SK-N-SH treated with all-trans-retinoic acid at 6 μM for 48 hours (cell line): Measurements from ENCODE around the gene ISLR.

ENCODE experiments used
- ATAC-seq: fragments of 200-7000 bp; cut with Tn5 transposase; 3 replicates; pipeline ENCODE4 v1.9.1; 2020; ENCODE audit warnings: mild to moderate bottlenecking, moderate library complexity
- ARNTL ChIP-seq: fragments of 450-650 bp; formaldehyde crosslinking; IDR thresholded peaks from 2 replicates; pipeline ENCODE4 v1.5.0; 2020; ENCODE audit warnings: low read depth, mild to moderate bottlenecking, moderate library complexity, borderline replicate concordance
- BACH2 ChIP-seq: fragments of 250-450 bp; sonication (Bioruptor Pico); IDR thresholded peaks from 2 replicates; pipeline ENCODE4 v1.9.0; 2021; ENCODE audit warnings: mild to moderate bottlenecking, borderline replicate concordance
- GLIS3 ChIP-seq: fragments of 250-450 bp; sonication (Bioruptor Pico); IDR thresholded peaks from 2 replicates; pipeline ENCODE4 v1.5.0; 2020; ENCODE audit warnings: mild to moderate bottlenecking, moderate library complexity
- ISL1 ChIP-seq: fragments of 250-450 bp; sonication (Bioruptor Pico); IDR thresholded peaks from 2 replicates; pipeline ENCODE4 v2.1.2; 2022; ENCODE audit warnings: mild to moderate bottlenecking, moderate library complexity
- OSR1 ChIP-seq: fragments of 250-450 bp; sonication (Bioruptor Pico); IDR thresholded peaks from 2 replicates; pipeline ENCODE4 v1.8.0; 2022; ENCODE audit warnings: moderate library complexity, mild to moderate bottlenecking, inconsistent platforms
- RARB ChIP-seq: fragments of 250-450 bp; sonication (Bioruptor Pico); IDR thresholded peaks from 2 replicates; pipeline ENCODE4 v1.8.0; 2021; ENCODE audit warnings: mild to moderate bottlenecking, moderate library complexity
- SNAI2 ChIP-seq: fragments of 250-450 bp; sonication (Bioruptor Pico); IDR thresholded peaks from 2 replicates; pipeline ENCODE4 v1.5.0; 2020; ENCODE audit warnings: mild to moderate bottlenecking, moderate library complexity
- ZFP3 ChIP-seq: fragments of 250-450 bp; sonication (Bioruptor Pico); IDR thresholded peaks from 2 replicates; pipeline ENCODE4 v1.5.0; 2020; ENCODE audit warnings: mild to moderate bottlenecking, moderate library complexity
- ZNF565 ChIP-seq: fragments of 450-650 bp; formaldehyde crosslinking; conservative IDR thresholded peaks from 2 replicates; pipeline ENCODE4 v1.5.0; 2020; ENCODE audit warnings: low read depth, mild to moderate bottlenecking, moderate library complexity
- ZNF70 ChIP-seq: fragments of 450-650 bp; formaldehyde crosslinking; IDR thresholded peaks from 2 replicates; pipeline ENCODE4 v1.5.0; 2020; ENCODE audit warnings: mild to moderate bottlenecking, moderate library complexity
- ZNF8 ChIP-seq: fragments of 450-650 bp; formaldehyde crosslinking; IDR thresholded peaks from 2 replicates; pipeline ENCODE4 v1.5.0; 2020; ENCODE audit warnings: mild to moderate bottlenecking, moderate library complexity
- TF ChIP-seq, protein P1 (sequence below): fragments of 250-450 bp; sonication (Bioruptor Pico); IDR thresholded peaks from 2 replicates; pipeline ENCODE4 v1.5.0; 2020; ENCODE audit warnings: mild to moderate bottlenecking, moderate library complexity
- TF ChIP-seq, protein P2 (sequence below): fragments of 250-450 bp; sonication (Bioruptor Pico); IDR thresholded peaks from 2 replicates; pipeline ENCODE4 v1.5.1; 2020; ENCODE audit warnings: low read depth, mild to moderate bottlenecking, moderate library complexity
- TF ChIP-seq, protein P3 (sequence below): fragments of 250-450 bp; sonication (Bioruptor Pico); IDR thresholded peaks from 2 replicates; pipeline ENCODE4 v1.8.0; 2021; ENCODE audit warnings: low read depth, mild to moderate bottlenecking, moderate library complexity, borderline replicate concordance
- TF ChIP-seq, protein P4 (sequence below): fragments of 250-450 bp; sonication (Bioruptor Pico); IDR thresholded peaks from 2 replicates; pipeline ENCODE4 v1.5.1; 2021; ENCODE audit warnings: mild to moderate bottlenecking, moderate library complexity

The ISLR gene

DNA sequence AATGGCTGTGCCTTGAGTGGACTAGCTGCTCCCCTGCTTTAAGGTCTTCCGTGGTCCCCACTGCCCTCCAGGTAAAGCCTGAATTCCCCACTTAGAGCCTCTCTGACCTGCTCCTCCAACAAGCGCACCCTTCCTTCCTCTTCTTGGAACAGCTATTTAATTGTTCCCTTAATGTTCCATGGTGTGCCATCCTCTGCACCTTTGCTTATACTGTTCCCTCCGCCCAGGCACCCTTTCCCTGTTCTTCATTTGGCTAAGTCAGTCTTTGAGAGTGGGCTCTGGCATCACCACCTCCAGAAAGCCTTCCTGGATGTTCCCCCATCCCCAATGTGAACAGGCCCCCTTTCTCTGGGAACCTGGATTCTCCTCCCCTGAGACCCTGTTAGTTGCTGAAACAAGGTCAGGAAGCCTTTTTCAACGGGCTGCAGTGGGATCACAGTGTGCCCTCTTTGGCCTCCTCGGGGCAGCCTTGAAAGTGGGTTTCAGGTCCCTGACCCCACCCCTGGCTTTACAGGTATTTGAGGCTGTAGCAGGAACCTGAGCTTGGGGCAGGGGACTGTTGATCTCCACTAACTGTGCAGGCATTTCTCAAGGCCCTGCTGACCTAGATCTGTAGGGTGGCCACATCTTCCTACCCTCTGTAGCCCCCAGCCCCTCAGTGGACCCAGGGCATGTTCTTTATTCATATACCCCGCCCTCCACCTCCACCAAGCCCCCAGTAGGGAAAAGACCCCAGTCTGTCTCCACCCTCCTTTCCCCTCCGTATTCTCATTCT lies 5.0 kb downstream of the ISLR start (continued):
- TF ChIP-seq, protein P1, sequence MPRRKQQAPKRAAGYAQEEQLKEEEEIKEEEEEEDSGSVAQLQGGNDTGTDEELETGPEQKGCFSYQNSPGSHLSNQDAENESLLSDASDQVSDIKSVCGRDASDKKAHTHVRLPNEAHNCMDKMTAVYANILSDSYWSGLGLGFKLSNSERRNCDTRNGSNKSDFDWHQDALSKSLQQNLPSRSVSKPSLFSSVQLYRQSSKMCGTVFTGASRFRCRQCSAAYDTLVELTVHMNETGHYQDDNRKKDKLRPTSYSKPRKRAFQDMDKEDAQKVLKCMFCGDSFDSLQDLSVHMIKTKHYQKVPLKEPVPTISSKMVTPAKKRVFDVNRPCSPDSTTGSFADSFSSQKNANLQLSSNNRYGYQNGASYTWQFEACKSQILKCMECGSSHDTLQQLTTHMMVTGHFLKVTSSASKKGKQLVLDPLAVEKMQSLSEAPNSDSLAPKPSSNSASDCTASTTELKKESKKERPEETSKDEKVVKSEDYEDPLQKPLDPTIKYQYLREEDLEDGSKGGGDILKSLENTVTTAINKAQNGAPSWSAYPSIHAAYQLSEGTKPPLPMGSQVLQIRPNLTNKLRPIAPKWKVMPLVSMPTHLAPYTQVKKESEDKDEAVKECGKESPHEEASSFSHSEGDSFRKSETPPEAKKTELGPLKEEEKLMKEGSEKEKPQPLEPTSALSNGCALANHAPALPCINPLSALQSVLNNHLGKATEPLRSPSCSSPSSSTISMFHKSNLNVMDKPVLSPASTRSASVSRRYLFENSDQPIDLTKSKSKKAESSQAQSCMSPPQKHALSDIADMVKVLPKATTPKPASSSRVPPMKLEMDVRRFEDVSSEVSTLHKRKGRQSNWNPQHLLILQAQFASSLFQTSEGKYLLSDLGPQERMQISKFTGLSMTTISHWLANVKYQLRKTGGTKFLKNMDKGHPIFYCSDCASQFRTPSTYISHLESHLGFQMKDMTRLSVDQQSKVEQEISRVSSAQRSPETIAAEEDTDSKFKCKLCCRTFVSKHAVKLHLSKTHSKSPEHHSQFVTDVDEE: no peak
- TF ChIP-seq SNAI2 (CRISPR knock-in tag): no peak
- TF ChIP-seq, all 23 proteins: peak for 0

DNA sequence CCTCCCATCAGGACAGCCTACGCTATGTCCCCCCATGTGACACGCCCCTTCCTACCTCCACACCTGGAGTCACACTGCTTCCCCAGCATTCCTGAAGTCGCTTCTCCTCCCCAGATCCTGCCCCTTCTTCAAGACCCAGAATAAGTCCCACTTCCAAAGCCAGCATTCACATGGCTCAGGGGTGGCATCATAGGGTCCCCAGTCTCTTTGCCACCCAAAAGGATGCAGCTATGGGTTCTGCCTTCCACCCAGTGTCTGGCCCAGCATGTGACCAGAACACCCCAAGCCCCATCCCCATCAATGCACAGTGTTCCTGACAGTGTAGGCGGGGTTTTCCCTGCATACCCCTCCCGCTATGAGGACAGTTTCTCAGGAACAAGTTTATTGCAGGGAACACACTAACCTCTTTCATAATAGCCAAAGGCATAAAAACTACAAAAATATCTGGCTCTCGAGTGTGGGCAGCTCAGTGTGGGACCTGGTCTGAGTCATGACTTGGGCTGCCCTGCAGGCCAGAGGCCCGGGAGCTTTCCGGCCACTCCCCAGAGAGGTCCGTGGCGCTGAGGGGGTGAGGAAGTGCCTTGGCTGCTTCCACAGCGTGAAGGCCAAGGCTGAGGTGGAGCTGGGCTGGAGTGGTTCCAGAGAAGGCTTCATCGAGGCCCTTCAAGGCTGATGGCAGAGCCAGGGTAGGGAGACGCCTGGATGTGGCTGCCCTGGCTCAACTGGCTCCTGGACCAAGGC lies 5.8 kb downstream of the ISLR start:
- TF ChIP-seq ZFP3 (CRISPR knock-in tag) (0 out of 2 replicates have a peak, but pooled peaks have one; percentile 58), GLIS3 (CRISPR knock-in tag) (no peak), ISL1 (CRISPR knock-in tag) (no peak)
- TF ChIP-seq, protein P2, sequence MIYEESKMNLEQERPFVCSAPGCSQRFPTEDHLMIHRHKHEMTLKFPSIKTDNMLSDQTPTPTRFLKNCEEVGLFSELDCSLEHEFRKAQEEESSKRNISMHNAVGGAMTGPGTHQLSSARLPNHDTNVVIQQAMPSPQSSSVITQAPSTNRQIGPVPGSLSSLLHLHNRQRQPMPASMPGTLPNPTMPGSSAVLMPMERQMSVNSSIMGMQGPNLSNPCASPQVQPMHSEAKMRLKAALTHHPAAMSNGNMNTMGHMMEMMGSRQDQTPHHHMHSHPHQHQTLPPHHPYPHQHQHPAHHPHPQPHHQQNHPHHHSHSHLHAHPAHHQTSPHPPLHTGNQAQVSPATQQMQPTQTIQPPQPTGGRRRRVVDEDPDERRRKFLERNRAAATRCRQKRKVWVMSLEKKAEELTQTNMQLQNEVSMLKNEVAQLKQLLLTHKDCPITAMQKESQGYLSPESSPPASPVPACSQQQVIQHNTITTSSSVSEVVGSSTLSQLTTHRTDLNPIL (CRISPR knock-in tag): no peak
- ATAC-seq: peak; percentile 86

DNA sequence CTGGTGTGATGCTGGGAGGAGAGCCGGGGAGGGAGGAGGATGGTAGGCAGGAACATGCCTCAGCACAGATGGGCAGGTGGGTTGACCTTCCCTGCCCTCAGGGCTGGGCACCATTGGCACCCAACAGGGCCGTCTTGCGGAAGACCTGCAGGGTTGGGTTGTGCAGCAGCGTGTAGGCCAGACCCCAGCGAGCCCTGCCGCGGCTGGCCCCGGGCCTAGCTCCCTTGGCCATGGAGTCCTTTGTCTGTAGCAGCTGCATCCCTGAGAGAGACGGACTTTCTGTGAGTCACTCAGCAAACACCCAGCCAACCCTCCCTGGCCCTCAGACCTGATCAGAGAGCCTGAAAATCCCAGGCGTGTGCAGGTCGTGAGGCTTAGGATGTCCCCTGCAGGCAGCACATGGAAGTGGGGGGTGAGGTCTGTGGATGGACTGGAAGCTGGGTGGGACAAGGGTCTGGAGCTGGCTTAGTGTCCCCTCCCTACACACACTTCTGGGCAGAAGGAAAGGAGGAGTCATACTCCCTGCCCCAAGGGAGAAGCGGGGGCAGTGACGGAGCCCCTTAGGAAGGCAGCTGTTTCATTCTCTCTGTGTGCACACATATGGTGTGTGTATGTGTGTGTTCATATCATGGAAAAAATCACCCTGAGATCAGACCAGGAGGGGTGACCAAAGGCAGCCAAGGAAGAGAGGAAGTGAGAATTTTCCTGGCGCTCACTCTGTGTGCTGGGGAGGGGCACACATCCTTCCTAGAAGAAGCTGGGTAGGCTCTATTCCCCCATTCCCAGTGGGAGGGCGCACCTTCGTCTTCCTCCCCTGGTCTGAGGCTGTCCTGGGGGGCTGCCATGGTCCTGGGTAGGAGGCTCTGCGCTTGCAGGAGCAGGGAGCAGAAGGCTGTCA lies 6.7 kb downstream of the ISLR start:
- TF ChIP-seq GLIS3 (CRISPR knock-in tag): no peak
- TF ChIP-seq ARNTL (CRISPR knock-in tag): no peak
- TF ChIP-seq ZNF8 (CRISPR knock-in tag): no peak
- TF ChIP-seq BACH2: no peak
- TF ChIP-seq ZNF70 (CRISPR knock-in tag): no peak
- TF ChIP-seq SNAI2 (CRISPR knock-in tag): no peak
- TF ChIP-seq ISL1 (CRISPR knock-in tag): no peak
- TF ChIP-seq, protein P3, sequence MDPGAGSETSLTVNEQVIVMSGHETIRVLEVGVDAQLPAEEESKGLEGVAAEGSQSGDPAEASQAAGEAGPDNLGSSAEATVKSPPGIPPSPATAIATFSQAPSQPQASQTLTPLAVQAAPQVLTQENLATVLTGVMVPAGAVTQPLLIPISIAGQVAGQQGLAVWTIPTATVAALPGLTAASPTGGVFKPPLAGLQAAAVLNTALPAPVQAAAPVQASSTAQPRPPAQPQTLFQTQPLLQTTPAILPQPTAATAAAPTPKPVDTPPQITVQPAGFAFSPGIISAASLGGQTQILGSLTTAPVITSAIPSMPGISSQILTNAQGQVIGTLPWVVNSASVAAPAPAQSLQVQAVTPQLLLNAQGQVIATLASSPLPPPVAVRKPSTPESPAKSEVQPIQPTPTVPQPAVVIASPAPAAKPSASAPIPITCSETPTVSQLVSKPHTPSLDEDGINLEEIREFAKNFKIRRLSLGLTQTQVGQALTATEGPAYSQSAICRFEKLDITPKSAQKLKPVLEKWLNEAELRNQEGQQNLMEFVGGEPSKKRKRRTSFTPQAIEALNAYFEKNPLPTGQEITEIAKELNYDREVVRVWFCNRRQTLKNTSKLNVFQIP (CRISPR knock-in tag): no peak
- TF ChIP-seq ZNF565 (CRISPR knock-in tag): no peak
- TF ChIP-seq RARB (CRISPR knock-in tag): no peak
- TF ChIP-seq, protein P2 (CRISPR knock-in tag): no peak
- TF ChIP-seq OSR1: no peak
- no peak for TF ChIP-seq ZFP3 (CRISPR knock-in tag)
- TF ChIP-seq, protein P4, sequence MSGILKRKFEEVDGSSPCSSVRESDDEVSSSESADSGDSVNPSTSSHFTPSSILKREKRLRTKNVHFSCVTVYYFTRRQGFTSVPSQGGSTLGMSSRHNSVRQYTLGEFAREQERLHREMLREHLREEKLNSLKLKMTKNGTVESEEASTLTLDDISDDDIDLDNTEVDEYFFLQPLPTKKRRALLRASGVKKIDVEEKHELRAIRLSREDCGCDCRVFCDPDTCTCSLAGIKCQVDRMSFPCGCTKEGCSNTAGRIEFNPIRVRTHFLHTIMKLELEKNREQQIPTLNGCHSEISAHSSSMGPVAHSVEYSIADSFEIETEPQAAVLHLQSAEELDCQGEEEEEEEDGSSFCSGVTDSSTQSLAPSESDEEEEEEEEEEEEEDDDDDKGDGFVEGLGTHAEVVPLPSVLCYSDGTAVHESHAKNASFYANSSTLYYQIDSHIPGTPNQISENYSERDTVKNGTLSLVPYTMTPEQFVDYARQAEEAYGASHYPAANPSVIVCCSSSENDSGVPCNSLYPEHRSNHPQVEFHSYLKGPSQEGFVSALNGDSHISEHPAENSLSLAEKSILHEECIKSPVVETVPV: no peak
- TF ChIP-seq, all 23 proteins: peak for 0
- ATAC-seq: peak; percentile 3
